22Rv1 (cell line): ENCODE measurements around the gene PIP5K1B.

ENCODE experiments used
- H3K27ac ChIP-seq: fragments of 450-650 bp; 2 replicates; pipeline ENCODE4 v1.5.1; 2017
- ZFX ChIP-seq: fragments of 450-650 bp; IDR thresholded peaks from 2 replicates; pipeline ENCODE4 v1.6.1; 2017; ENCODE audit warnings: antibody characterized with exemption, borderline replicate concordance
- TF ChIP-seq, protein P1 (sequence below): fragments of 450-650 bp; IDR thresholded peaks from 2 replicates; pipeline ENCODE4 v1.5.1; 2017; ENCODE audit warnings: mild to moderate bottlenecking

PIP5K1B gene

DNA sequence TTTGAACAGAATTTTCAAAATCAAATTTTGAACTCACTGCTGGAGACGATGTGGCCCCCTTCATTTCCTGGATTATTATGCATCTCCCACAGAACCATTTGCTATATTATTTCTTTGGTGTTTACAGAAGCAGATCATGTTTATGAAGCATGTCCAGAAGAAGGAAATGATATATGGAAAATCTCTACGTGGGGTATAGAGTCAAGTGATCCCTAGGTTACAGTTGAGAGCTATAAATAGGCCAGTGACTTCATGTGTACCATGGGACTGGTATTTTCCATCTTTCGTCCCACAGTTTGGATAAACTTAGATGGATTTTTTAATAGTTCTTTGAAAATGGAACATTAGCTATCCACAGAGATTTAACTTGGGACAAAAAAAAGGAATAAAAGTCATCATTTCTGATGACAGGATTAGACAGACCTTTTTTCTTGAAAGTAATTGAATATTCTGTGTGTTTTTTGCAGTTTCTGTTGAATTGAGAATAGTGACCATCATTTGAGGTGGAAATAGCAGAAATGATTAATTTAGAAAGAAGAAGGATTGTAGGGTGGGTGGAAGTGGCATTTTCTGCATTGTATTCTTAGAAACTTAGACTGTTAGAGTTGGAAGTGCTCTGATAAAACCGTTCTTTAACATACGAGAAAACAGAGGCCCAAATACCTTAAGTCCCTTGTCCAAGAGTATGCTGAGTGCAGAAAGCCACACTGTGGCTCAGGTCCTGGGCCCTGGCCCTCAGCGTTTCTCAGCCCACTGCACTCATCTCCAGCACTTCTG is 136.4 kb downstream of the PIP5K1B start:
- no peak for TF ChIP-seq ZFX
- TF ChIP-seq, protein P1, sequence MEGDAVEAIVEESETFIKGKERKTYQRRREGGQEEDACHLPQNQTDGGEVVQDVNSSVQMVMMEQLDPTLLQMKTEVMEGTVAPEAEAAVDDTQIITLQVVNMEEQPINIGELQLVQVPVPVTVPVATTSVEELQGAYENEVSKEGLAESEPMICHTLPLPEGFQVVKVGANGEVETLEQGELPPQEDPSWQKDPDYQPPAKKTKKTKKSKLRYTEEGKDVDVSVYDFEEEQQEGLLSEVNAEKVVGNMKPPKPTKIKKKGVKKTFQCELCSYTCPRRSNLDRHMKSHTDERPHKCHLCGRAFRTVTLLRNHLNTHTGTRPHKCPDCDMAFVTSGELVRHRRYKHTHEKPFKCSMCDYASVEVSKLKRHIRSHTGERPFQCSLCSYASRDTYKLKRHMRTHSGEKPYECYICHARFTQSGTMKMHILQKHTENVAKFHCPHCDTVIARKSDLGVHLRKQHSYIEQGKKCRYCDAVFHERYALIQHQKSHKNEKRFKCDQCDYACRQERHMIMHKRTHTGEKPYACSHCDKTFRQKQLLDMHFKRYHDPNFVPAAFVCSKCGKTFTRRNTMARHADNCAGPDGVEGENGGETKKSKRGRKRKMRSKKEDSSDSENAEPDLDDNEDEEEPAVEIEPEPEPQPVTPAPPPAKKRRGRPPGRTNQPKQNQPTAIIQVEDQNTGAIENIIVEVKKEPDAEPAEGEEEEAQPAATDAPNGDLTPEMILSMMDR, result no peak
- no peak overlapping the region for H3K27ac ChIP-seq

DNA sequence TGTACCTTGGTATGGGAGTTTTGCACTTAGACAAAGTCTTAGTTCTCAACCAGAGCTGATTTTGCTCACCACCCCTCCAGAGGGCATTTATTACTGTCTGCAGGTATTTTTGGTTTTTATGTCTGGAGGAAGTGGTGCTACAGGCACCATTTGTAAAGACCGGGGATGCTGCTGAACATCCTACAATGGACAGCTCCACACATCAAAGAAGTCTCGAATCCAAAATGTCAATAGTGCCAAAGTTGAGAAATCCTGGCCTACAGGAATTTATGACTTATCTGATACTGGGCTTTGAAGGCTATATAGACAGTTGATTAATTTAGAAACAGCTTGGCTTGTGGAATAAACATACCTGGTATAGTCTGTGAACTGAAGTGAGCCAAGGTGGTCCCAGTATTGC is 137.5 kb downstream of the PIP5K1B start:
- no peak for TF ChIP-seq ZFX
- TF ChIP-seq, protein P1, result no peak
- no peak overlapping the region for H3K27ac ChIP-seq

DNA sequence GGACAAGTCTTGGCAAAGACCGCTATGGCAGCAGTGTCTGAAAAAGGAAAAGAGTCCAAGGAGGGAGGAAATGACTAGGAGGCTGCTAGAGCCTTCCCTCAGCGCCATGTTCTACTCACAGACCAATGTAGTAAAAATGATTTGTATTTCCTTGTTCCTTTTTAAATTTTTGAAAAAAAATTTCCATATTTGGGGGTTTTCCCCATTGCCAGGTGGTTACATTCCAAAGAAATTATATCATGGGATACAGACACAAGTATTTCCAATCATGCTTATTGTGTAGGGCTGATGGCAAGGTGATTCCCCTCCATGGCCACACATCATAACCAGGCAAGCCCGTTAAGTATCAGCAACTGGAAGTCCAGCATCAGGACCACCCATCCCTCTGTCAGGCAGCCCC is 138.2 kb downstream of the PIP5K1B start:
- H3K27ac ChIP-seq, result no peak overlapping the region
- TF ChIP-seq, protein P1, result no peak
- TF ChIP-seq ZFX, result no peak

DNA sequence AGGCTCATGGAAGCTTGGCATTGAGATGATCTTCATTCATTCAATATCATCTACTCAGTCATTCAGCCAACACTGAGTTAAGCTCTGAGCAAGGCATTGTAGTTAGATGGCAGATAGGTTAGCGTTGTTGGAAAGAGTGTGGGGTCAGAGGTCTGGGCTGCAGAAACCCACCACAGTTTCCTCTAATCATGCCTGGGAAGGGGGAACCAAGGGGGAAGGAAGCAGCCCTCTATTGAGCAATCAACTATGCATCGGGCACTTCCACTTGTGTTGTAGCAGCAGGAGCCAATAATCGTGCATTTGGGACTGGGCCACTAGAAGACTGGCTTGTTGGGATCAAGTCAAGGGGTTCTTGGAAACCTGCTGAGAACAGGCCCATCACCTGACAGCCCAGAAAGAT is 139.1 kb downstream of the PIP5K1B start:
- TF ChIP-seq, protein P1, result no peak
- no peak for TF ChIP-seq ZFX
- H3K27ac ChIP-seq, result no peak overlapping the region

DNA sequence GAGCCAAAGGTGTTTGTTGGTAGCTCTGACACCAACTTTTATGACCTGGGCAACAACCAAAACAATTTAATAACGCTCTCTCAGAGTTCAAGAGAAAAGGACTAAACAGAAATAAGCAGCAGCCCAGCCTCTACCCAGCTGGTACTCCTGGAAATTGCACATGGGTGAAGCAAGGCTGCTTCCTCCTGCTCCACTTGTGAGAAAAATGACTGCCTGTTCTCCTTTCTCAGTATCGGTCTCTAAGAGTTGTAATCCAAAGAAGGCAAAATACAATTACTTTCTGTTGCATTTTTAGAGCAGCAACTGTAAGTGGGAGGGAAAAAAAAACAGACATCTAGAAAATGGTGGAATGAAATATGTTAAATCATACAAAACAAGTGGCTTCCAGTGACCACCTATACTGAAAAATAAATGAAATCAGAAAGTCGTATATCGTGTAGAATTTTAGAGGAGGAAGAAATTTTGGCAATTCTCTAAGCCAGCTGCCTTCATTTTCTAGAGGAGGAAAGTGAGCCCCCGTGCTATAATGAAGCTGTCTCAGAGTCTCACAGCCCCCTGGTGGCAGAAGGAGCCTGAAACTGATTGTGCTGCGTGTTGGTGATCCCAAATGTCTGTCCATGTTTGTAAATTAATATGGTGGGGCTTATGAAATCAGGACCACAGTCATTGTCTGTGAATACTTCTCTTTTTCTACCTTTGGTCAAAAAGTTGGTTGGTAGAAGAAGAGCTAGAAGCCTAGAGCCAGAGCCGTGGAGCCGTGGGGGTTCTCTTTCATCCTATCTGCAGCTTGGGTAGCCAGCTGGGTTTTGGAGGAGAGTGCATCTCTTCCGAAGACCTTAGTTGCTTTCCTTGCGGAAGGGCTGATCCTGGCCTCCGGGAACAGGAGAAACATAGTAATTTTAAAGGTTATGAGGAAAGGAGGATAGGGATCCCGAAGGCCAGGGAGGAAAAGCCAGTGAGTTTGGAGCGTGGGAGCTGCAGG is 139.9 kb downstream of the PIP5K1B start:
- H3K27ac ChIP-seq, result no peak overlapping the region
- TF ChIP-seq ZFX, result no peak
- TF ChIP-seq, protein P1, result peak; percentile 65

DNA sequence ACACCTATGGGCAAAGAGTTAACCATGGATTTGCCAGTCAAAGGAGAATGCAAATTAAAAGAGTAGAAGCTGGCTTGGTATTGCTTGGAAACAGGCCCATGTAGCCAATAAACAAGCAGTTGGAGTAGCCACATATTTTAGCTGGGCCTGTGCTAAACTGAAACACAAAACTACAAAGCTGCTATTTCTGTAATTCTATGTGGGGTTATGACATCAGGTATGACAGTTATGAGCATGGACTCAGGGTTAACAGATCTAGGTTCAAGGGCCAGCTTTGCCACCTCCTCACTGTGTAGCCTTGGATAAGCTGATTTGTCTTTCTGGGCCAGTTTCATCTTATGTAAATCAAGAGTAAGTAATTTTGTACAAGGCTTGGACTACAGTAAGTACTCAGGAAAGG is 142.7 kb downstream of the PIP5K1B start:
- H3K27ac ChIP-seq, result no peak overlapping the region
- TF ChIP-seq ZFX, result no peak

DNA sequence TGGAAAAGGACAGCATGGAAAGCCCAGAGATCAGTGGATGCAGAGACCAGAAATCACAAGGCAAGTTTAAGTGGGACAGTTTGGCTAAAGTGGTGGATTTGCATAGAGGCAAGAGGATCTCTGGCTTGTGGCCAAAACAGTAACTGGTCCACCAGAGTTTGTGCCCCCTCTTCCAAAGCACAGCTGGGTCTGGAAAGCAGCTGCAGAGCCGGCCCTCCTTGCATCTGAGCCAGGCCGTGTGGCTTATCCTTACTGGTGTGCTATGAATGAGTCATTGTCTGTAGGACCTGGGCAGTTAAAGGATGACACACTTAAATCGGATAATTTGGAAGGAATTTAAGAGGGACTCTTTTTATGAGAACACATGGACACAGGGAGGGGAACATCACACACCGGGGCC is 146.6 kb downstream of the PIP5K1B start:
- TF ChIP-seq, protein P1, result no peak
- TF ChIP-seq ZFX, result no peak

More for the DNA sequence above, 146.6 kb downstream of the PIP5K1B start:
- H3K27ac ChIP-seq, result no peak overlapping the region
